H1 (cell line): Measurements from ENCODE around the gene NTNG2. TPM values are rescaled to one million over a fixed set of nuclear protein-coding genes. Genes with fewer than 3 reads are reported as not detected.
A peak's percentile ranks its signal among the peaks of the same experiment; 100 is the strongest.

ENCODE experiments used
- CTCF ChIA-PET: fragments of 300-600 bp; sonication (Branson Sonifier 250); formaldehyde crosslinking; loops from one replicate; lab custom pipeline; 2021; ENCODE audit not compliant: partially characterized antibody; lab: Charles Lee
- POLR2A ChIA-PET: fragments of 300-600 bp; sonication (Branson Sonifier 250); formaldehyde crosslinking; loops from one replicate; lab custom pipeline; 2021; ENCODE audit warnings: inconsistent platforms; ENCODE audit not compliant: partially characterized antibody; lab: Charles Lee
- DNase-seq, 2 experiments: peaks; one replicate each; pipeline versions ENCODE4 v3.0.0 to v3.0.0-alpha.2; 2010 to 2022; ENCODE audit warnings: low spot score in 2 of 2, low read depth in 1 of 2, mixed read lengths in 1 of 2
- FAIRE-seq: peaks from 2 replicates; lab custom pipeline; 2011; peaks lifted over from hg19 to GRCh38; lab: Jason Lieb, UNC
- H2AFZ ChIP-seq: 2 replicates; pipeline ENCODE4 v1.8.1; 2012; ENCODE audit warnings: low read length, inconsistent platforms
- H2AK5ac ChIP-seq: 2 replicates; pipeline ENCODE4 v1.6.1; 2013; ENCODE audit warnings: low read depth, low read length
- H2BK120ac ChIP-seq: replicated peaks from 2 replicates; pipeline ENCODE3; 2013; ENCODE audit warnings: low read depth, low read length, inconsistent platforms
- H2BK12ac ChIP-seq: 2 replicates; pipeline ENCODE4 v1.6.1; 2013; ENCODE audit warnings: low read depth, low read length
- H2BK15ac ChIP-seq: 2 replicates; pipeline ENCODE4 v1.6.1; 2013; ENCODE audit warnings: low read length
- H2BK20ac ChIP-seq: 2 replicates; pipeline ENCODE4 v1.6.1; 2013; ENCODE audit warnings: low read length
- H2BK5ac ChIP-seq: 2 replicates; pipeline ENCODE4 v1.6.1; 2013; ENCODE audit warnings: low read depth, low read length
- H3K14ac ChIP-seq: 2 replicates; pipeline ENCODE4 v1.6.1; 2013; ENCODE audit warnings: inconsistent platforms; ENCODE audit not compliant: insufficient read length
- H3K18ac ChIP-seq: 2 replicates; pipeline ENCODE4 v1.6.1; 2013; ENCODE audit warnings: low read length; ENCODE audit errors: extremely low read depth
- H3K23ac ChIP-seq: 2 replicates; pipeline ENCODE4 v1.6.1; 2013; ENCODE audit warnings: inconsistent platforms; ENCODE audit not compliant: insufficient read length
- H3K23me2 ChIP-seq: 2 replicates; pipeline ENCODE4 v1.6.1; 2013; ENCODE audit warnings: low read depth, low read length
- H3K27ac ChIP-seq: 2 replicates; pipeline ENCODE4 v1.6.1; 2011; ENCODE audit warnings: low read depth, low read length, inconsistent platforms
- H3K27me3 ChIP-seq, 4 experiments: replicated peaks in 1 of 4; 1 replicate in 1 of 4; 2 replicates in 3 of 4; pipeline versions ENCODE4 v1.6.1 to v1.8.1; 2011 to 2013; ENCODE audit warnings: low read length in 3 of 4, mild to moderate bottlenecking in 3 of 4, inconsistent platforms in 2 of 4, mixed read lengths in 2 of 4, moderate library complexity in 1 of 4; ENCODE audit not compliant: control insufficient read depth in 3 of 4, insufficient read depth in 3 of 4; ENCODE audit errors: extremely low read depth in 1 of 4
- H3K36me3 ChIP-seq, 4 experiments: 2 replicates each; pipeline versions ENCODE4 v1.6.1 to v1.8.1; 2011 to 2013; ENCODE audit warnings: mild to moderate bottlenecking in 4 of 4, low read length in 3 of 4, moderate library complexity in 2 of 4, control low read depth in 1 of 4, inconsistent platforms in 1 of 4; ENCODE audit not compliant: insufficient read depth in 4 of 4, control insufficient read depth in 2 of 4
- H3K4ac ChIP-seq: replicated peaks from 2 replicates; pipeline ENCODE3; 2013; ENCODE audit warnings: low read length, low read depth, mixed read lengths, inconsistent platforms; ENCODE audit not compliant: insufficient read length
- H3K4me1 ChIP-seq, 4 experiments: replicated peaks in 1 of 4; 1 replicate in 1 of 4; 2 replicates in 3 of 4; pipeline versions ENCODE4 v1.6.1 to v1.8.1; 2011 to 2013; ENCODE audit warnings: low read length in 3 of 4, inconsistent platforms in 2 of 4, mixed read lengths in 1 of 4; ENCODE audit not compliant: insufficient read depth in 4 of 4, control insufficient read depth in 3 of 4
- H3K4me2 ChIP-seq, 2 experiments: 2 replicates each; pipeline versions ENCODE4 v1.6.1 to v1.8.1; 2011 to 2013; ENCODE audit warnings: low read depth in 2 of 2, low read length in 2 of 2, control low read depth in 1 of 2, inconsistent platforms in 1 of 2, mild to moderate bottlenecking in 1 of 2; ENCODE audit not compliant: insufficient read depth in 1 of 2
- H3K4me3 ChIP-seq, 4 experiments: fragments of 200-600, 300-600 bp in 1 of 4; sonication (generic), shearing (Covaris generic), sonication (Bioruptor Twin) in 1 of 4; 2 replicates each; pipeline versions ENCODE4 v1.5.1 to v1.8.1; 2011 to 2016; ENCODE audit warnings: low read length in 4 of 4, low read depth in 3 of 4, control low read depth in 2 of 4, inconsistent platforms in 2 of 4, mild to moderate bottlenecking in 2 of 4, mixed read lengths in 1 of 4, moderate library complexity in 1 of 4; ENCODE audit not compliant: insufficient read depth in 2 of 4; ENCODE audit errors: extremely low read depth in 1 of 4
- H3K56ac ChIP-seq: replicated peaks from 2 replicates; pipeline ENCODE3; 2013; ENCODE audit warnings: low read depth, mild to moderate bottlenecking, mixed read lengths, low read length, inconsistent platforms; ENCODE audit not compliant: insufficient read length
- H3K79me1 ChIP-seq: 2 replicates; pipeline ENCODE4 v1.6.1; 2013; ENCODE audit warnings: low read depth, low read length, control low read depth
- H3K79me2 ChIP-seq, 2 experiments: 2 replicates each; pipeline versions ENCODE4 v1.6.1 to v1.8.1; 2012 to 2013; ENCODE audit warnings: low read length in 2 of 2, mild to moderate bottlenecking in 2 of 2, inconsistent platforms in 1 of 2; ENCODE audit not compliant: insufficient read depth in 2 of 2, control insufficient read depth in 1 of 2
- H3K9ac ChIP-seq, 4 experiments: replicated peaks in 1 of 4; 1 replicate in 1 of 4; 2 replicates in 3 of 4; pipeline versions ENCODE4 v1.6.1 to v1.8.1; 2011 to 2013; ENCODE audit warnings: low read depth in 3 of 4, low read length in 3 of 4, control low read depth in 2 of 4, mild to moderate bottlenecking in 2 of 4, moderate library complexity in 2 of 4, inconsistent platforms in 1 of 4; ENCODE audit errors: extremely low read depth in 1 of 4
- H3K9me3 ChIP-seq, 2 experiments: 2 replicates each; pipeline versions ENCODE4 v1.6.1 to v1.8.1; 2012 to 2013; ENCODE audit warnings: mild to moderate bottlenecking in 2 of 2, moderate library complexity in 2 of 2, control low read depth in 1 of 2, inconsistent platforms in 1 of 2, low read depth in 1 of 2, low read length in 1 of 2, mixed read lengths in 1 of 2; ENCODE audit not compliant: insufficient read depth in 2 of 2
- H4K20me1 ChIP-seq, 2 experiments: replicated peaks in 1 of 2; 2 replicates each; pipeline versions ENCODE3 to v1.8.1; 2011 to 2013; ENCODE audit warnings: inconsistent platforms in 2 of 2, low read length in 2 of 2, mild to moderate bottlenecking in 1 of 2; ENCODE audit not compliant: insufficient read depth in 2 of 2, control insufficient read depth in 1 of 2
- H4K5ac ChIP-seq: 2 replicates; pipeline ENCODE4 v1.6.1; 2013; ENCODE audit warnings: low read length, low read depth, mixed read lengths, inconsistent platforms; ENCODE audit not compliant: insufficient read length
- H4K8ac ChIP-seq: 2 replicates; pipeline ENCODE4 v1.8.0; 2013; ENCODE audit warnings: mild to moderate bottlenecking, moderate library complexity, low read length, inconsistent platforms; ENCODE audit not compliant: insufficient read depth; ENCODE audit errors: extremely low read depth
- H4K91ac ChIP-seq: replicated peaks from 2 replicates; pipeline ENCODE3; 2013; ENCODE audit warnings: low read length, mixed read lengths, inconsistent platforms; ENCODE audit not compliant: insufficient read length
- CTCF ChIP-seq, 3 experiments: IDR thresholded peaks; 1 replicate in 2 of 3; 2 replicates in 1 of 3; pipeline versions ENCODE4 v1.5.1 to v1.6.1; 2011; ENCODE audit warnings: low read length in 3 of 3, mild to moderate bottlenecking in 3 of 3, inconsistent platforms in 2 of 3, low read depth in 1 of 3, moderate library complexity in 1 of 3; ENCODE audit not compliant: insufficient read depth in 1 of 3; ENCODE audit errors: control extremely low read depth in 1 of 3
- GTF2F1 ChIP-seq: IDR thresholded peaks from 2 replicates; pipeline ENCODE4 v1.6.1; 2012; ENCODE audit warnings: low read depth, low read length, improper control_type of control experiment, borderline replicate concordance
- HDAC2 ChIP-seq, 2 experiments: fragments of 300-600 bp in 1 of 2; sonication (generic) in 1 of 2; IDR thresholded peaks; 2 replicates each; pipeline ENCODE4 v1.6.1; 2011 to 2012; ENCODE audit warnings: low read depth in 2 of 2, low read length in 2 of 2, mild to moderate bottlenecking in 2 of 2, moderate library complexity in 2 of 2, borderline replicate concordance in 1 of 2, inconsistent platforms in 1 of 2
- KDM1A ChIP-seq: fragments of 200-600, 300-600 bp; sonication (generic); IDR thresholded peaks from 2 replicates; pipeline ENCODE4 v1.7.1; 2016; ENCODE audit warnings: mild to moderate bottlenecking, low read length, borderline replicate concordance
- MAX ChIP-seq: IDR thresholded peaks from 2 replicates; pipeline ENCODE4 v1.6.1; 2012; ENCODE audit warnings: inconsistent platforms
- SIN3A ChIP-seq, 2 experiments: IDR thresholded peaks in 1 of 2; conservative IDR thresholded peaks in 1 of 2; 2 replicates each; pipeline ENCODE4 v1.6.1; 2011 to 2012; ENCODE audit warnings: low read length in 2 of 2, improper control_type of control experiment in 1 of 2, low read depth in 1 of 2, mild to moderate bottlenecking in 1 of 2
- SP1 ChIP-seq: IDR thresholded peaks from 2 replicates; pipeline ENCODE4 v1.6.1; 2011; ENCODE audit warnings: low read depth, low read length
- SUZ12 ChIP-seq: fragments of 200-600 bp; sonication (generic); IDR thresholded peaks from 2 replicates; pipeline ENCODE4 v1.6.1; 2012; ENCODE audit warnings: mild to moderate bottlenecking, inconsistent platforms, low read length, moderate library complexity, mixed read lengths
- TAF7 ChIP-seq: optimal IDR thresholded peaks from 2 replicates; pipeline ENCODE3; 2011; ENCODE audit warnings: low read depth, mild to moderate bottlenecking, inconsistent platforms, low read length, moderate library complexity, borderline replicate concordance
- WGBS, 2 experiments: shearing (Covaris generic) in 1 of 2; methylation state at CpG; one replicate each; pipeline versions ENCODE4 v1.1.6 to v1.1.7; 2013 to 2015; ENCODE audit warnings: low lambda C conversion rate in 2 of 2, mixed read lengths in 2 of 2, inconsistent platforms in 1 of 2, low coverage in 1 of 2, missing lambda C conversion rate in 1 of 2; ENCODE audit not compliant: insufficient replicate concordance in 2 of 2, insufficient coverage in 1 of 2, insufficient read length in 1 of 2; ENCODE audit errors: extremely low coverage in 1 of 2, missing lambda C conversion rate in 1 of 2; 5-methylcytosine and 5-hydroxymethylcytosine counted together
- polyA plus RNA-seq, 7 experiments: library from polyadenylated mRNA; depleted of rRNA in 3 of 7; stranded (reverse) in 5 of 7; unstranded in 2 of 7; fragments of >200 nt in 5 of 7; fragments of 200-250 nt in 2 of 7; gene quantifications; 1 replicate in 5 of 7; 2 replicates in 1 of 7; 4 replicates in 1 of 7; pipeline versions ENCODE4 v1.2.1 to v1.2.3, GENCODE V29; 2011 to 2013; ENCODE audit warnings: missing spikeins in 2 of 7, mixed read lengths in 2 of 7
- total RNA-seq: library from RNA; stranded (reverse); fragmentation: NEBNext Ultra II Directional; extraction: Animal tissue kit (Norgen Biotek cat#: 25700); gene quantifications from 2 replicates; pipeline ENCODE4 v1.2.1, GENCODE V29; 2021

NTNG2 gene
- total and polyA plus RNA-seq, 2 of the 8 experiments (the other 6 are each of a cell fraction or from before 2014, with no cell fraction given), result 1.4 to 1.5 TPM

GRCh38 chr9:132114102-132114707 lies 47.7 kb upstream of the NTNG2 start:
- CTCF ChIA-PET, result interaction anchor here (1.1 to 2.0 kb wide), 5 partner anchors 11 to 155 kb away, joined by 4 to 7 read pairs (median 5); no protein-coding TSS in a partner anchor
- TF ChIP-seq SUZ12 (no peak), TAF7 (peak; percentile 48), CTCF (IDR thresholded peaks at IDR 0.05; ENCODE audit: control extremely low read depth in 1 of 3, insufficient read depth in 1 of 3, low read depth in 1 of 3, low read length in 3 of 3) (no peak), MAX (peak; percentile 88), KDM1A (no peak), SIN3A (conservative IDR thresholded peaks at IDR 0.05 in 1 of 2, IDR thresholded peaks at IDR 0.05 in 1 of 2; ENCODE audit: low read depth in 1 of 2, low read length in 2 of 2) (peak; percentile 98 to 99), HDAC2 (IDR thresholded peaks at IDR 0.05; ENCODE audit: borderline replicate concordance in 1 of 2, low read depth in 2 of 2, low read length in 2 of 2) (0 out of 4 replicates have a peak, but pooled peaks have one; percentile 61 to 78), GTF2F1 (no peak), SP1 (no peak)

More at GRCh38 chr9:132114102-132114707, 47.7 kb upstream of the NTNG2 start:
- Histone ChIP-seq H3K4me1 (peaks cover 0 to under 1% (median 0%) of the 10 kb centered on the region in 4 experiments; a peak in 1 of 7 replicates), H4K20me1 (no peaks in the 10 kb centered on the region), H3K4me3 (no peak overlapping the region), H3K56ac (no peak overlapping the region), H3K4me2 (no peak overlapping the region), H3K27ac (no peak overlapping the region), H3K27me3 (no peaks in the 10 kb centered on the region), H2AK5ac (no peak overlapping the region), H2BK5ac (no peak overlapping the region), H3K9me3 (no peaks in the 10 kb centered on the region), H2BK120ac (no peak overlapping the region), H4K8ac (no peak overlapping the region), H3K23ac (no peak overlapping the region), H3K23me2 (no peaks in the 10 kb centered on the region), H3K9ac (no peak overlapping the region), H3K14ac (no peak overlapping the region), H2BK20ac (no peak overlapping the region), H3K18ac (no peak overlapping the region), H2AFZ (no peak overlapping the region), H2BK12ac (no peak overlapping the region), H4K5ac (no peak overlapping the region), H3K79me2 (no peaks in the 10 kb centered on the region), H4K91ac (no peak overlapping the region), H3K36me3 (no peaks in the 10 kb centered on the region), H3K4ac (no peak overlapping the region), H3K79me1 (no peaks in the 10 kb centered on the region), H2BK15ac (no peak overlapping the region)
- peak in 1 of 2 experiments; percentile 93 for DNase-seq
- 40% methylated on average over 18 of the region's 18 CpGs; no CpG with 5 or more reads in 1 of the 2 experiments for WGBS, 2 experiments
- no peak for FAIRE-seq
- POLR2A ChIA-PET, result interaction anchor here (1.7 kb wide), 1 partner anchor 9 kb away, joined by 4 read pairs; no protein-coding TSS in a partner anchor
